SK-MEL-5 (cell line): Measurements from ENCODE around the gene YWHAE. TPM values are rescaled to one million over a fixed set of nuclear protein-coding genes. Genes with fewer than 3 reads are reported as not detected.
"Not testable (repeated sequence)": the region's sequence is repeated elsewhere in the genome, so short reads cannot be mapped to it uniquely, and the experiment has no call there.

ENCODE experiments used
- DNase-seq: peaks from one replicate; pipeline ENCODE4 v3.0.0-alpha.2; 2016; ENCODE audit warnings: low read depth, low spot score
- in situ Hi-C: cut with HindIII; loops from 2 replicates; pipeline ENCODE4 v1.10.0; 2016; ENCODE audit warnings: low sequenced_read_pairs, high pct_unique_total_duplicates, low pct_unique_long_range_greater_than_20kb
- total RNA-seq: library from RNA; depleted of rRNA; stranded (reverse); fragments of >200 nt; shearing (Covaris generic); gene quantifications from 2 replicates; pipeline ENCODE4 v1.2.3, GENCODE V29; 2014

The YWHAE gene
- total RNA-seq, 1 experiment from 2014 or later, result 257 TPM

DNA sequence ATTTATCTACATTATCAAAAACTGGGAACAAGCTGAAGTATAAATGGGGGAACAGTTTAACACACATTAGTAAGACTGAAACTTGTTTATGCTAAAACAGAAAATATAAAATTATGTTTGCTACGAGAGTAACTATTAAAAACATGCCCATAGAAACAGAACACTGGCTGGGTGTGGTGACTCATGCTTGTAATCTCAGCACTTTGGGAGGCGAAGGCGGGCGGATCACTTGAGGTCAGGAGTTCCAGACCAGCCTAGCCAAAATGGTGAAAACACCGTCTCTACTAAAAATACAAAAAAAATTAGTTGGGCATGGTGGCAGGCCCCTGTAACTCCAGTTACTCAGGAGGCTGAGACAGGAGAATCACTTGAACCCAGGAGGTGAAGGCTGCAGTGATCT, 39.7 kb downstream of the YWHAE start:
- in situ Hi-C loops, DNase-seq: not testable (repeated sequence)

DNA sequence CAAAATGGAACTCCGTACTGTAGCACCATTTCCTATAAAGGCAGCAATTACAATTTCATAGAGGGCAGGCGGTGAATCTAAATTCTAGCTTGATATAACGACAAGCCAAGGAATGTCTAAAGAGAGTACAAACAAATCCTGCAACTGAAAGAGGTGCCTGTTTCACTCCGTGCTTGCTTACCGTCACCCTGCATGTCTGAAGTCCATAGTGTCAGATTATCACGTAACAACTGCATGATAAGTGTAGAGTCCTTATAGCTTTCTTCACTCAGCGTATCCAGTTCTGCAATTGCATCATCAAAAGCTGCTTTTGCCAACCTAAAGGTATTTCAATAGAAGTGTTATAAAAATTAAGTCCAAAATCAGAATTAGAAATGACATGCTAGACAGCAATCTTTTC, 46.0 kb downstream of the YWHAE start:
- in situ Hi-C loops, result no loop called here
- DNase-seq, result no peak

DNA sequence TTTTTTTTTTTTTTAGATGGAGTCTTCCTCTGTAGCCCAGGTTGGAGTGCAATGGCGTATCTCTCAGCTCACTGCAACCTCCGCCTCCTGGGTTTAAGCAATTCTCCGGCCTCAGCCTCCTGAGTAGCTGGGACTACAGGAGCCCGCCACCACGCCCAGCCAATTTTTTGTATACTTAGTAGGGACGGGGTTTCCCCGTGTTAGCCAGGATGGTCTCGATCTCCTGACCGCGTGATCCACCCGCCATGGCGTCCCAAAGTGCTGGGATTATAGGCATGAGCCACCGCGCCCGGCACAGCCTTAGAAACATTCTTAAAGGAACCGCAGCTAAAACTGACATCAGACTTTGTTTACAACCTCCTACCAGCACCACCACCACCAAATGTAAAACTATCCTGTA, 47.5 kb downstream of the YWHAE start:
- DNase-seq, in situ Hi-C loops: not testable (repeated sequence)

DNA sequence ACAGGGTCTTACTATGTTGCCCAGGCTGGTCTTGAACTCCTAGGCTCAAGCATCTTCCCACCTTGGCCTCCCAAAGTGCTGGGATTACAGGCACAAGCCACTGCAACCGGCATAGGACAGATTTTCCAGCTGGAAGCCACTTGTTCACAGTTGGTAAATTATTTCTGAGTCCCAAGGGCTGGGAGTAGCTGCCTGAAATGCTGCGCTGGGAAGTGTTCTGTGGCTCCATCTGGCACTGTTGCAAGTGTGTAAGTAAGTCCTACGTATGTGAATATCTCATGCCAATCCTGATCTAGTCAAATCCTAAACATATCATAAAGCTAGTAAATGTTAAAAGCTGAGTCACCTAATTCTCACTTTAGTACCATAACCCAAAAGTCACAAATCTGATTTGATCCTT, 48.1 kb downstream of the YWHAE start:
- in situ Hi-C loops, result no loop called here
- DNase-seq, result no peak

DNA sequence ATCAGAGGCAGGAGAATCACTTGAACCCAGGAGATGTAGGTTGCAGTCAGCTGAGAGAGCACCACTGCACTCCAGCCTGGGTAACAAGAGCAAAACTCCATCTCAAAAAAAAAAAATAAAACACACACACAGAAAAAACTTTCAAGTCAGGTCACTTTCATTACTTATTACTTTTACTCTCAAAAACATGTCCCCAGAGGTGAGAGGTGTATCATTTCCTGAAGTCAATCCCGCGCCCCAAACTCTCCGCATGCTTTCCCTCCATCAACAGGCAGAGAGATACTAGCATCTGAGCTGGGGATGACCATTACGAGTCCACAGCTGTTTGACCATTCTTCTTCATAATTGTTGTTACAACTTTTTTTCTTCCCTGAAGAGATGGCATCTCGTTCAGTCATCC, 48.7 kb downstream of the YWHAE start:
- in situ Hi-C loops, result no loop called here
- no peak for DNase-seq

DNA sequence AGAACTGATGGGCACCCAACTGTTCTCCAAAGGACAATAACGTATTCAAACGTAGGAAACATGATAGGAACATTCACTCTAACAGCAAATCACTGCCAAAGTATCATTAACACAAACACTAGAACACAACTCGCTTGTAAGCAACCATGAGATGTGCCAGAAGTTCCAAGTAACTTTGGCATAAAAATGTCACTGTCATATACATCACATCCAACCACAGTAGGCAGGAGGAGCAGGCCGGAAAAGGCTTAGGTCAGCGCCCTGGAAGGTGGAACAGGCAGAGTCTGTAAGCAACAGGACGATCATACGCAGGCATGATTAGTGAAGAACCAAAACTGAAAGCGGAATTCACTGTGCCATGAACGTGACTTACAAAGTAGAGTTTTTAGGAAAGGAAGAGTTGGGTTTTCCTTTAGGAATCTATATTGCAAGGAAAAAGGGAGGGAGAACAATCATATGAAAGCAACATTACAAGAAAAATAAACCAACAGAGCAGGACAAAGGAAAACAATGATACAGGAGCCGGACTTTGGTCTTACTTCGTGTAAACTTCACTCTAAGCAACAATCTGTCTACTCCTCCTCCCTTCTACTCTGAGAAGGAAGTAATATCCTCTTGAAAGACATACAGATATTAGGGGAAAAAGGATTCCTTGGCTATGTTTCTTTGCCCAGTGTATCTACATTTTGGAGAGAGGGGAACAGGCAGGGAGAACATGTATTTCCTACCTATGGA, 52.3 kb downstream of the YWHAE start:
- in situ Hi-C loops, result no loop called here
- peak; percentile 80 for DNase-seq

DNA sequence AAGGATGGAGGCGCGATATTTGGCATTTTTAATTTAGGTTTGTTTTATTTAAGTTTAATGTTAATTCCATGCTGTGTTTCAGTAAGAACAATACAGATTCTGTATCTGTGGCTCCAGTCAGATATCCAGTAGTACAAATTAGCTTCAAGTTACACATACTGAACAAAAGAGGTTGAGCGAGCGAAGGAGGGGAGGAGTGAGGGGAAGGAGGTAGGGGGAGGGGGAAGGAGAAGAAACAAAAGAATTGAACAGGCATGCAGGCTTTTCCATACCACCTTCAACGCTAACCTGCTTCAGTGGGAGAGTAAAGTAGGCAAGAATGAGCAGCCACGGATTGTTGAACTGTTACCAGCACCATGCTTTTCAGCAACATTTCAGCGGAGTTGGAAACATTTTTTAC, 55.5 kb downstream of the YWHAE start:
- in situ Hi-C loops, result no loop called here
- DNase-seq, result no peak

DNA sequence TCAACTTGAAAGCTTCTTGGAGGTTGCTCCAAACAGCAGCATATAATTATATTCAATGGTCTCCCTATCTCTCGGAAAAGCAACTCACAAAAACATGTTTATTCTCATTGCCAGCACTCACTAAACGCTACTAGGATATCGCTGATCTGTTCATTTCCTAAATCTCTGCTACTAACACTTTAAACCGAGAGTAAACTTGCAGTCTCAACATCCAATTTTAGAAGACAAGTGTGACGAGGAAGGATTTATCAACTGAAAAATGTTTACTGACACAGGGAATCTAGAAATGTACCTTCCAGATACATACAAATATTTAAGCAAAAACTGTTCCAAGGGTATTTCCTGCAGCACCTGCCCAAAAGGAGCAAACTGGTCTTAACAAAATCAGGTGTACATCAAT, 56.5 kb downstream of the YWHAE start:
- in situ Hi-C loops, result no loop called here

DNA sequence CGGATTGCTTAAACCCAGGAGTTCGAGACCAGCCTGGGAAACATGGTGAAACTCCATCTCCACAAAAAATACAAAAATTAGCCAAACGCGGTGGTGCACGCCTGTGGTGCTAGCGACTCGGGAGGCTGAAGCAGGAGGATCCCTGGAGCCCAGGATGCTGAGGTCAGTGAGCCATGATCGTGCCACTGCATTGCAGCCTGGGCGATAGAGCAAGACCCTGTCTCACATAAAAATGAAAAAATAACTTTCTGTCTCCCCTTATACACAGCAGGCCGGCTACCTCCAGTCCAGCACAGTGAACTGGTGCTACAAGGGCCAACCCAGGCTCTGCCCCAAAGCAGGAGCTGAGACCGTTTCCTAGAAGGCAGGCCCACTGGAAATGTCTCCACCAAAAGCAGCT, 59.7 kb downstream of the YWHAE start:
- in situ Hi-C loops, result no loop called here

More for the DNA sequence above, 56.5 kb downstream of the YWHAE start:
- DNase-seq, result no peak

DNA sequence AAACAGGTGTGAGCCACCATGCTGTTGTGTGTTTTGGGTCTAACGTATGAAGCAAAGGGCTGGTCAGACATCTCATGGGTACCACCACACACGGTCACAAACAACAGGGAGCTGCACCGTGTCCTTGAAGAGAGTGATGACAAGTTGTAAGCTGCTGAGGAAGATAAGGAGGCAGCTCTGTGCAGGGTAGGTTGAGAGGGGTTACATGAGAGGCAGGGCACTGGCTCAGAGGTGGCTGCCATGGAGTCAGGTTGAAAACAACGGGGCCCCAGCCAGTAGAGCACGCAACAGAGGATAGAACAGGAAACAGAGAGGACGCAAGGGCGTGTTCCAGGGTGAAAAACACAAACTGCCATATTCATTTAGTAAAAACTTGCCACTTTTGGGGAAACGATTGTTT, 68.3 kb downstream of the YWHAE start:
- DNase-seq, result no peak
- in situ Hi-C loops, result no loop called here

More for the DNA sequence above, 59.7 kb downstream of the YWHAE start:
- no peak for DNase-seq

DNA sequence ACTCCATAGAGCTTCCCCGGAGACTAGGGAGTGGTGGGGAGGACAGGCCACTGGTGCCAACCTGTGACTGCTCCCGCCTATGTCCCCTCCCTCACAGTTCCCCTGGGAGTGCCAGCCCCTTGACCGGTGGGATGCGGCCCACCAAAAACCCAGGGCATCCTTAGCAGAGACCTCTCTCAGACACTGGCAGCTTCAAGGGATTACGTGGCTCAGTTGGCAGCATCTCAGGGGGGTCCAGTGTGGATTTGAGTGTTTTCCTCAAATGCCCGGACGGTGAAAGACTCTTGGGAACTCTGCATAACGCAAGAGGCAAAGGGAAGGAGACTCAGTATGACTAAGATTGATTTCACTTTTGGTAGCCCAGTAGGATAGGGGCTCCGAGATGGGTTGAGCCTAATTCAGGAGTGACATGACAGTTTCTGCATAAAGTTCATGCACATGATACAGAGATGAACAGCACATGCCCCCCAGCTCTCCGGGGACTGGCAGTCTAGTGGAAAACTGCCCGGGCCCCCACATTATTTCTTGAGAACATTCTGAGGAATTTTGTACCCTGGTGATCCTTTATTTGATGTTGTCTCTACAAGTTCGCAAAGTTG, 70.2 kb downstream of the YWHAE start:
- no peak for DNase-seq
- in situ Hi-C loops, result no loop called here

DNA sequence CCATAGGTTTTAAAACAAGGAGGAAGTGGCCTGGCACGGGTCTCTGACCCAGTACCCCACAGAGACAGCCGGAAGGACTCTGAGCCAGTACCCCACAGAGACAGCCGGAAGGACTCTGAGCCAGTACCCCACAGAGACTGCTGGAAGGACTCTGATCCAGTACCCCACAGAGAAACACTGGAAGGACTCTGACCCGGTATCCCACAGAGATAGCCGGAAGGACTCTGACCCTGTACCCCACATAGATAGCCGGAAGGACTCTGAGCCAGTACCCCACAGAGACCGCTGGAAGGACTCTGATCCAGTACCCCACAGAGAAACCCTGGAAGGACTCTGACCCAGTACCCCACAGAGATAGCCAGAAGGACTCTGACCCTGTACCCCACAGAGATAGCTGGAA, 71.6 kb downstream of the YWHAE start:
- no peak for DNase-seq
- in situ Hi-C loops, result no loop called here

DNA sequence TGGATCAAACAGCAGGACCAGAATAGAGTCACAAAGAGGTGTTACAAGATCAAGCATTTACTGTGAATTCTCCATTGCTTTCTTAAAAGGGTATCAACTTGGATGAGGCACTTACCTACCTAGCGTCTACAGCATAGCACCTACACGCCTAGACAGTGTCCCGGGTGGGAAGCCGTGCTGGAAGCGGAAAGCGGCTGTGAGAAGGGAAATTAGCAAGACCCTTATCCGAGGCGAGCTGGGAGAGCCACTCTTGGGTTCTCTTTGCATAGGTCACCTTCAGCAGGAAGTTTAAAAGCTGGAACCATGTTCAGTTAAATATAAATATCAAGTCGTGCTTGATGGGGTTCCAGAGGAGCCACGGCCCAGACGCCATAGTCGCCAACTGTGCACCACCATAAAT, 74.3 kb downstream of the YWHAE start:
- no peak for DNase-seq
- in situ Hi-C loops, result no loop called here

DNA sequence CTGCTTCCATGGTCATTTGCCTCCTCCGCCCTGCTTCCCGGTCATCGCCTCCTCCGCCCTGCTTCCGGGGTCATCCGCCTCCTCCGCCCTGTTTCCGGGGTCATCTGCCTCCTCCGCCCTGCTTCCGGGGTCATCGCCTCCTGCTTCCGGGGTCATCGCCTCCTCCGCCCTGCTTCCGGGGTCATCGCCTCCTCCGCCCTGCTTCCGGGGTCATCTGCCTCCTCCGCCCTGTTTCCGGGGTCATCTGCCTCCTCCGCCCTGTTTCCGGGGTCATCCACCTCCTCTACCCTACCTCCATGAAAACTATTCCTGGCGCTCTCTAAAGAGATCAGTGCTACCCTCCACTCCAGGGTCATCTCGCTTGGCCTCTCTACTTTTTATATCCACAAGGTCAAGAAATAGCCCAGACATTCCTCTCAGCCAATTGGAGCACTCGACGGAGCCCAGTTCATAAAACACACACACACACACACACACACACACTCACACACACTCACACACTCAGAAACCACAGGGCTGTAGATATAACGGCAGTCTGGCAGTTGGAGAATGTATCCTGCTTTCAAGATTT, 75.7 kb downstream of the YWHAE start:
- DNase-seq, result no peak
- in situ Hi-C loops, result no loop called here

DNA sequence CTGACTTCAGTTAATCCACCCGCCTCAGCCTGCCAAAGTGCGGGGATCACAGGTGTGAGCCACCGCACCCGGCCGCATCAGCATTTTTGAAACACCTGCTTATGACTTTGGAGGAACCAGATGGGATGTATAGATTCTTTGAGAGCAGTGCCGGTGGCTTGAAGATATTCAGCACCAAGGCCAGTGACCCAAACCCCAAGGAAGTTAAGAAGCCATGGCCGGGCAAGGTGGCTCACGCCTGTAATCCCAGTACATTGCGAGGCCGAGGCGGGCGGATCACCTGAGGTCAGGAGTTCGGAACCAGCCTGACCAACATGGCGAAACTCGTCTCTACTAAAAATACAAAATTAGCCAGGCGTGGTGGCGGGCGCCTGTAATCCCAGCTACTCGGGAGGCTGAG, 76.7 kb downstream of the YWHAE start:
- in situ Hi-C loops, result no loop called here
- DNase-seq, result no peak

DNA sequence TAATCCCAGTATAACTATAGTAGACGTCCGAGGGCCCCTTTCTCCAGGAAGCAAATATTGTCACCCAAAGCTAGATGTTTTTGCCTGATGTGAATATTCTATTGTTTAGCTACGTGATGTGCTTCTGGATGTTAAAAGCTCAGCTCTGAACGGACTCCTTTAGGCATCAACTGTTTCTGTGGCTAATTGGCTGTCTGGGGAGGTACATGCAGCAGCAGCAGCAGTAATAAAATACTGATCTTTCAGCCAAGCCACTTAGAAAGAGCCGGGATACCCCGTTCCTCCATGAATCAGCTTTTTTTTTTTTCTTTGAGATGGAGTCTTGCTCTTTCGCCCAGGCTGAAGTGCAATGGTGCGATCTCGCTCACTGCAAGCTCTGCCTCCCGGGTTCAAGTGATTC, 77.5 kb downstream of the YWHAE start:
- no peak for DNase-seq
- in situ Hi-C loops, result no loop called here

DNA sequence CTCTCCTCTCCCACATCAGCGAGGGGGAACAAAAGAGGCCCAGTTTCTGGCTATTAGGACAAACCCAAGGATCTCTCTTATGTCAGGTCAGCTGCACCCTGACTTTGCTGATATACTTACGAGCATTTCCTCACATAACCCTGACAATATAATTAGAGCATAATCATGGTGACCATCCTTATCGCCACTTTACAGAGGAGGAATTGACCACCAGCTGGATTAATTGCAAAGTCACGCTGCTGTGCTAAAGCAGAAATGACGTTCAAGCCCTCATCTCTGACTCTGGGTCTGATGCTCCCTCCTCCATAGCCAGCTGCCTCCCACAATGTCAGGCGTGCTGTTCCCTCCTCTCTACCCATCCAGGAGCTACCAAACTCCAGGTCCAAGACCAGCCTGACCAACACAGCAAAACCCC, 78.0 kb downstream of the YWHAE start:
- DNase-seq, result no peak
- in situ Hi-C loops, result no loop called here

DNA sequence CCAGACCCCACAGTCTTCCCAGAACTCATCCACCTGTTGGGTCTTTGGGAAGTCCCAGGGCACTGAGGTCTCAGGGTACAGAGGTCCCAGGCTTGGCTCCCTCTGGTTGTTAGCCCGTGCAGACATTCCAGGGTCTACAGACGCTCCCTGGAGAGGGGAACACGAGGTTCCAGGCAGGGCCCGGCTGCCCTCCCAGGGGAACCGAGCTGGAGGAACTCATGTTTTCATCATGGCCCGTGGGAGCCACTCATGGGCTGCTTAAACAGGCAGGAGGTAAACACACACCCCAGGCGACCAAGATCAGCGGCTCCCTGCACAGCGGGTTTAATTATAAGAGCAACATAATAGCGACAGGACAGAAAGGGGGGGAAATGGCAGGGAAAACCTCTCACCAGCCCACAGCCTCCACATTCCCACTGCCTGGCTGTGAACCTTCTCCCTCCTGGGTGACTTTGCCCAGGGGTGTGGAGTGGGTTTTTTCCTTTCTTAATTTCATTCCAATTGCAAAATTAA, 84.1 kb downstream of the YWHAE start:
- in situ Hi-C loops, result no loop called here

DNA sequence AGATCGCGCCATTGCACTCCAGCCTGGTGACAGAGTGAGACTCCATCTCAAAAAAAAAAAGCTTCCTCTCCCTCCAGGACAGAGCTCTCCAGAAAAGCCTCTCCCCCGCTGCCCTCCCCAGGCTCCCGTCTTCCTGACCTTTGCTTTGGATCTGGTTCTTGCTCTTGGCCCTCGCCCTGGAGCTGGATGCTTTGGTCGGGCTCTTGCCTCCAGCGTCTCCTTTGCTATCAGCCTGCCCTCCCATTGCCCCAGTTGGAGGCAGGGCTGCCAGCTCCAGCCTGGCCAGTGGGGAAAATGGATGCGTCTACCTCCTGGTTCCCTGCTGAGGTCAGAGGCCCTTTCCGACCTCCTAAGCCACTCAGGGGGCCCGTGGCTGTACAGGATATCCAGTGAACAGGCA, 84.6 kb downstream of the YWHAE start:
- in situ Hi-C loops, result no loop called here
- no peak for DNase-seq

More for the DNA sequence above, 84.1 kb downstream of the YWHAE start:
- DNase-seq, result no peak
